ENCODE data around the gene ROR1. TPM values are rescaled to one million over a fixed set of nuclear protein-coding genes. Genes with fewer than 3 reads are reported as not detected.

Gene ROR1
- total RNA-seq, 4 donors from 2014 or later = 2.6 to 37.6 (median 11.5) TPM

GRCh38 chr1:64084451-64084850, 310.6 kb downstream of the ROR1 start:
- Histone ChIP-seq H3K4me3 (no peak overlapping the region), H3K27ac (no peak overlapping the region), H3K9me3 (no peaks in the 10 kb centered on the region), H3K27me3 (no peaks in the 10 kb centered on the region), H3K4me1 (no peaks in the 10 kb centered on the region), H3K36me3 (no peaks in the 10 kb centered on the region)
- DNase-seq = no peak
- TF ChIP-seq POLR2A (IDR thresholded peaks at IDR 0.05) (no peak), CTCF (IDR thresholded peaks at IDR 0.05) (no peak)
- intact Hi-C loops (cut with DNase I; ENCODE audit: low total_unique reads) = no loop called here

- Histone ChIP-seq H3K9me3 (no peaks in the 10 kb centered on the region), H3K4me3 (no peak overlapping the region), H3K27me3 (no peaks in the 10 kb centered on the region), H3K36me3 (no peaks in the 10 kb centered on the region), H3K27ac (no peak overlapping the region), H3K4me1 (no peaks in the 10 kb centered on the region)
- DNase-seq = no peak
- intact Hi-C loops (cut with DNase I; ENCODE audit: low total_unique reads) = no loop called here
- TF ChIP-seq POLR2A (IDR thresholded peaks at IDR 0.05) (no peak), CTCF (IDR thresholded peaks at IDR 0.05) (no peak)
Observed at GRCh38 chr1:64087768-64088167, 314.0 kb downstream of the ROR1 start.

GRCh38 chr1:64090436-64090835, 316.6 kb downstream of the ROR1 start:
- intact Hi-C loops (cut with DNase I; ENCODE audit: low total_unique reads) = no loop called here
- no peaks in the 10 kb centered on the region for H3K36me3 ChIP-seq
- TF ChIP-seq POLR2A (IDR thresholded peaks at IDR 0.05) = no peak
- no peak for TF ChIP-seq CTCF (IDR thresholded peaks at IDR 0.05)
- no peak overlapping the region for H3K27ac ChIP-seq
- H3K4me1 ChIP-seq = no peaks in the 10 kb centered on the region
- H3K4me3 ChIP-seq = no peak overlapping the region
- no peaks in the 10 kb centered on the region for H3K9me3 ChIP-seq
- H3K27me3 ChIP-seq = no peaks in the 10 kb centered on the region
- no peak for DNase-seq

GRCh38 chr1:64092851-64093371, 319.1 kb downstream of the ROR1 start:
- intact Hi-C loops (cut with DNase I; ENCODE audit: low total_unique reads) = no loop called here

GRCh38 chr1:64093941-64094340, 320.1 kb downstream of the ROR1 start:
- intact Hi-C loops (cut with DNase I; ENCODE audit: low total_unique reads) = no loop called here
- TF ChIP-seq POLR2A (IDR thresholded peaks at IDR 0.05) (no peak), CTCF (IDR thresholded peaks at IDR 0.05) (no peak)

More at GRCh38 chr1:64092851-64093371, 319.1 kb downstream of the ROR1 start:
- no peaks in the 10 kb centered on the region for H3K36me3 ChIP-seq
- no peak for DNase-seq
- H3K27ac ChIP-seq = peak overlapping the region in 1 of 2 donors; percentile 38
- TF ChIP-seq POLR2A (IDR thresholded peaks at IDR 0.05) (no peak), CTCF (IDR thresholded peaks at IDR 0.05) (no peak)
- no peaks in the 10 kb centered on the region for H3K4me1 ChIP-seq
- no peaks in the 10 kb centered on the region for H3K9me3 ChIP-seq
- H3K4me3 ChIP-seq = no peak overlapping the region
- no peaks in the 10 kb centered on the region for H3K27me3 ChIP-seq

More at GRCh38 chr1:64093941-64094340, 320.1 kb downstream of the ROR1 start:
- no peaks in the 10 kb centered on the region for H3K27me3 ChIP-seq
- no peaks in the 10 kb centered on the region for H3K36me3 ChIP-seq
- H3K9me3 ChIP-seq = no peaks in the 10 kb centered on the region
- no peak overlapping the region for H3K27ac ChIP-seq
- no peak overlapping the region for H3K4me3 ChIP-seq
- no peaks in the 10 kb centered on the region for H3K4me1 ChIP-seq
- DNase-seq = no peak

All from uterus (tissue), 4 donors.